ENCODE measurements around the gene OCIAD2. TPM values are rescaled to one million over a fixed set of nuclear protein-coding genes. Genes with fewer than 3 reads are reported as not detected.

The OCIAD2 gene
- total and polyA plus RNA-seq, 2 of the 4 experiments (the other 2 are of a cell fraction): 16.5 to 21.4 TPM

DNA sequence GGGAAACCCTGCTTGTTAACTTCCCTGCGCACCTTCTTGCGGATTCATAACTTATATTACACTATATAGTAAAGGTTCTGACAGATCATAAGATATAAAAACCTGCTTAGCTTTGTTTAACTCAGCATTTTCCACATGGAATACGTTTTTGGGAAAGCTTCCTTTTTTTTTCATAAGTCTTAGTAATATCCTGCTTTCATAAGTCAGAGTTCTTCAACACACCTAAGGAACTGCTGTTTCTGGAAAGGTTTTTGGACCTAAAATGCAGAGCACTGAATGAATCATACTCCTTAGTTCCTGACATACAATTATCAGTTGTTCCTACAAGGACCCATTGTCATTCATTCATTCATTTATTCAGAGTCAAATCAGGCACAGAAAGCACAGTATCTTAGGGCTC is 32.3 kb upstream of the OCIAD2 start:
- no peak for DNase-seq
- H3K36me3 ChIP-seq (ENCODE audit: control insufficient read depth, insufficient read depth, low read length): no peaks in the 10 kb centered on the region
- no peak overlapping the region for H2AFZ ChIP-seq (replicated peaks; ENCODE audit: low read length, poor library complexity)
- H3K9ac ChIP-seq (ENCODE audit: low read depth, low read length): no peak overlapping the region
- H4K20me1 ChIP-seq (ENCODE audit: insufficient read depth, low read length): no peaks in the 10 kb centered on the region
- no peak overlapping the region for H3K14ac ChIP-seq (replicated peaks; ENCODE audit: low read depth, low read length)
- no peak overlapping the region for H4K8ac ChIP-seq (ENCODE audit: low read depth in 2 of 2, low read length in 2 of 2)
- no peak overlapping the region for H2BK120ac ChIP-seq (ENCODE audit: low read depth, low read length)
- no peaks in the 10 kb centered on the region for H3K79me1 ChIP-seq (ENCODE audit: low read depth in 1 of 2, low read length in 2 of 2)
- 0 out of 2 replicates have a peak, but pooled peaks cover 2% of the 10 kb centered on the region for H3K9me3 ChIP-seq (ENCODE audit: control insufficient read depth, insufficient read depth, low read length)
- TF ChIP-seq, protein P1, sequence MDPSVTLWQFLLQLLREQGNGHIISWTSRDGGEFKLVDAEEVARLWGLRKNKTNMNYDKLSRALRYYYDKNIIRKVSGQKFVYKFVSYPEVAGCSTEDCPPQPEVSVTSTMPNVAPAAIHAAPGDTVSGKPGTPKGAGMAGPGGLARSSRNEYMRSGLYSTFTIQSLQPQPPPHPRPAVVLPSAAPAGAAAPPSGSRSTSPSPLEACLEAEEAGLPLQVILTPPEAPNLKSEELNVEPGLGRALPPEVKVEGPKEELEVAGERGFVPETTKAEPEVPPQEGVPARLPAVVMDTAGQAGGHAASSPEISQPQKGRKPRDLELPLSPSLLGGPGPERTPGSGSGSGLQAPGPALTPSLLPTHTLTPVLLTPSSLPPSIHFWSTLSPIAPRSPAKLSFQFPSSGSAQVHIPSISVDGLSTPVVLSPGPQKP (IDR thresholded peaks at IDR 0.05; ENCODE audit: borderline replicate concordance, low read depth, low read length): no peak
- TF ChIP-seq MAZ (IDR thresholded peaks at IDR 0.05; ENCODE audit: borderline replicate concordance, low read depth, low read length) (no peak), CHD1 (IDR thresholded peaks at IDR 0.05; ENCODE audit: low read depth, low read length) (no peak), SMC3 (IDR thresholded peaks at IDR 0.05; ENCODE audit: low read depth, low read length) (no peak), RFX5 (IDR thresholded peaks at IDR 0.05; ENCODE audit: low read depth, low read length) (no peak), CEBPB (IDR thresholded peaks at IDR 0.05; ENCODE audit: low read depth, low read length) (no peak), NFE2L2 (IDR thresholded peaks at IDR 0.05; ENCODE audit: low read depth, low read length) (no peak), POLR2A (IDR thresholded peaks at IDR 0.05; ENCODE audit: low read depth, low read length) (no peak), FOS (IDR thresholded peaks at IDR 0.05; ENCODE audit: low read depth, low read length) (no peak), RAD21 (IDR thresholded peaks at IDR 0.05; ENCODE audit: low read length) (no peak), RCOR1 (IDR thresholded peaks at IDR 0.05; ENCODE audit: insufficient replicate concordance, low read length) (no peak)
- TF ChIP-seq, protein P2, sequence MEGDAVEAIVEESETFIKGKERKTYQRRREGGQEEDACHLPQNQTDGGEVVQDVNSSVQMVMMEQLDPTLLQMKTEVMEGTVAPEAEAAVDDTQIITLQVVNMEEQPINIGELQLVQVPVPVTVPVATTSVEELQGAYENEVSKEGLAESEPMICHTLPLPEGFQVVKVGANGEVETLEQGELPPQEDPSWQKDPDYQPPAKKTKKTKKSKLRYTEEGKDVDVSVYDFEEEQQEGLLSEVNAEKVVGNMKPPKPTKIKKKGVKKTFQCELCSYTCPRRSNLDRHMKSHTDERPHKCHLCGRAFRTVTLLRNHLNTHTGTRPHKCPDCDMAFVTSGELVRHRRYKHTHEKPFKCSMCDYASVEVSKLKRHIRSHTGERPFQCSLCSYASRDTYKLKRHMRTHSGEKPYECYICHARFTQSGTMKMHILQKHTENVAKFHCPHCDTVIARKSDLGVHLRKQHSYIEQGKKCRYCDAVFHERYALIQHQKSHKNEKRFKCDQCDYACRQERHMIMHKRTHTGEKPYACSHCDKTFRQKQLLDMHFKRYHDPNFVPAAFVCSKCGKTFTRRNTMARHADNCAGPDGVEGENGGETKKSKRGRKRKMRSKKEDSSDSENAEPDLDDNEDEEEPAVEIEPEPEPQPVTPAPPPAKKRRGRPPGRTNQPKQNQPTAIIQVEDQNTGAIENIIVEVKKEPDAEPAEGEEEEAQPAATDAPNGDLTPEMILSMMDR (conservative IDR thresholded peaks at IDR 0.05; ENCODE audit: low read depth, low read length): no peak
- TF ChIP-seq, protein P3, sequence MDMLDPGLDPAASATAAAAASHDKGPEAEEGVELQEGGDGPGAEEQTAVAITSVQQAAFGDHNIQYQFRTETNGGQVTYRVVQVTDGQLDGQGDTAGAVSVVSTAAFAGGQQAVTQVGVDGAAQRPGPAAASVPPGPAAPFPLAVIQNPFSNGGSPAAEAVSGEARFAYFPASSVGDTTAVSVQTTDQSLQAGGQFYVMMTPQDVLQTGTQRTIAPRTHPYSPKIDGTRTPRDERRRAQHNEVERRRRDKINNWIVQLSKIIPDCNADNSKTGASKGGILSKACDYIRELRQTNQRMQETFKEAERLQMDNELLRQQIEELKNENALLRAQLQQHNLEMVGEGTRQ (IDR thresholded peaks at IDR 0.05; ENCODE audit: low read depth, low read length): no peak
- no peak overlapping the region for H3K4me2 ChIP-seq (ENCODE audit: low read depth, low read length)
- no peak overlapping the region for H2AK5ac ChIP-seq (ENCODE audit: low read depth, low read length)
- no peak overlapping the region for H3K4me3 ChIP-seq (ENCODE audit: insufficient read depth, low read depth, low read length)
- no CpG with 5 or more reads among the region's 3 CpGs for WGBS, 2 experiments (ENCODE audit: extremely low coverage in 2 of 2, insufficient read length in 1 of 2)
- H4K5ac ChIP-seq (ENCODE audit: low read depth, low read length): no peak overlapping the region
- ChIA-PET CTCF (no interaction called here), POLR2A (ENCODE audit: unreplicated experiment) (no interaction called here)
- H3K4ac ChIP-seq (ENCODE audit: low read depth, low read length): no peak overlapping the region
- H4K91ac ChIP-seq (ENCODE audit: insufficient read depth, low read depth, low read length): no peak overlapping the region
- H3K23ac ChIP-seq (ENCODE audit: low read depth, low read length): no peak overlapping the region
- H3K4me1 ChIP-seq (ENCODE audit: control insufficient read depth, insufficient read depth, low read length): no peaks in the 10 kb centered on the region
- in situ Hi-C loops (cut with MboI; ENCODE audit: low sequenced_read_pairs): no loop called here
- no TSS peak for BruUV-seq (replicated peaks)
- no peak overlapping the region for H3K56ac ChIP-seq (ENCODE audit: extremely low read depth, insufficient read depth, low read length)
- no peak overlapping the region for H2BK5ac ChIP-seq (ENCODE audit: low read depth, low read length, poor library complexity, severe bottlenecking)
- peaks cover 11% of the 10 kb centered on the region for H3K27me3 ChIP-seq (ENCODE audit: control insufficient read depth, insufficient read depth, low read length)
- H3K18ac ChIP-seq (ENCODE audit: low read depth, low read length): no peak overlapping the region
- no peak overlapping the region for H2BK15ac ChIP-seq (ENCODE audit: low read depth, low read length)
- H2BK20ac ChIP-seq (ENCODE audit: low read depth, low read length): no peak overlapping the region
- no peaks in the 10 kb centered on the region for H3K9me1 ChIP-seq (ENCODE audit: insufficient read depth, low read length)
- ATAC-seq (ENCODE audit: low read depth): no peak
- H2AK9ac ChIP-seq (replicated peaks; ENCODE audit: low read depth, low read length, poor library complexity): no peak overlapping the region
- dilution Hi-C loops (cut with HindIII; ENCODE audit: low sequenced_read_pairs, unreplicated experiment): no loop called here
- intact Hi-C loops (cut with micrococcal nuclease): no loop called here
- H3K27ac ChIP-seq (ENCODE audit: insufficient read depth, low read length): no peak overlapping the region
